ES-I3 (cell line): ENCODE measurements around the gene ARID4B.
A peak's percentile ranks its signal among the peaks of the same experiment; 100 is the strongest.
"Not testable (repeated sequence)": the region's sequence is repeated elsewhere in the genome, so short reads cannot be mapped to it uniquely, and the experiment has no call there.

Source experiments
- H3K36me3 ChIP-seq: 2 replicates; pipeline ENCODE4 v1.6.1; 2013; ENCODE audit warnings: mild to moderate bottlenecking, low read length, control low read depth, moderate library complexity; ENCODE audit not compliant: insufficient read depth
- H3K4me1 ChIP-seq: 2 replicates; pipeline ENCODE4 v1.6.1; 2013; ENCODE audit warnings: mild to moderate bottlenecking, control low read depth, low read length; ENCODE audit not compliant: insufficient read depth
- H3K9ac ChIP-seq: 2 replicates; pipeline ENCODE4 v1.6.1; 2013; ENCODE audit warnings: low read depth, mild to moderate bottlenecking, low read length, moderate library complexity
- H3K9me3 ChIP-seq: 2 replicates; pipeline ENCODE4 v1.6.1; 2013; ENCODE audit warnings: mild to moderate bottlenecking, low read length, moderate library complexity; ENCODE audit not compliant: control insufficient read depth, insufficient read depth

The ARID4B gene

GRCh38 chr1:235327559-235328270 lies at the start of gene ARID4B:
Gene ARID4B, minus strand, starts transcription at chr1:235328179. Its CDS starts 1,260 bp downstream, at chr1:235326919.
- H3K9ac ChIP-seq: peak within 1 kb of the TSS; percentile 78
- H3K4me1 ChIP-seq: peaks cover 19% of the 10 kb centered on the region; the same call in 1 of the 2 replicates
- no peaks in the 10 kb centered on the region for H3K9me3 ChIP-seq
- H3K36me3 ChIP-seq: no peaks in the 10 kb centered on the region

- no peaks in the 10 kb centered on the region for H3K4me1 ChIP-seq
- no peak overlapping the region for H3K9ac ChIP-seq
- H3K9me3 ChIP-seq: no peaks in the 10 kb centered on the region
- H3K36me3 ChIP-seq: no peaks in the 10 kb centered on the region; the same call in 1 of the 2 replicates
These were observed 48.1 kb upstream of the ARID4B start for GRCh38 chr1:235375919-235376605.

GRCh38 chr1:235369802-235370201 lies 41.8 kb upstream of the ARID4B start:
- Histone ChIP-seq H3K9me3 (no peaks in the 10 kb centered on the region), H3K36me3 (no peaks in the 10 kb centered on the region)

GRCh38 chr1:235368428-235368827 lies 40.4 kb upstream of the ARID4B start:
- no peaks in the 10 kb centered on the region for H3K36me3 ChIP-seq
- no peaks in the 10 kb centered on the region for H3K4me1 ChIP-seq
- H3K9me3 ChIP-seq: no peaks in the 10 kb centered on the region
- peak overlapping the region; percentile 89; the same call in 1 of the 2 replicates for H3K9ac ChIP-seq

More at GRCh38 chr1:235369802-235370201, 41.8 kb upstream of the ARID4B start:
- H3K9ac ChIP-seq: no peak overlapping the region
- no peaks in the 10 kb centered on the region for H3K4me1 ChIP-seq

GRCh38 chr1:235367000-235367908 lies 39.3 kb upstream of the ARID4B start, which contains the start of gene TBCE:
Gene TBCE, plus strand, starts transcription at chr1:235367427. Its CDS starts 12,623 bp downstream, at chr1:235380050.
- H3K9me3 ChIP-seq: no peaks in the 10 kb centered on the region
- H3K36me3 ChIP-seq: no peaks in the 10 kb centered on the region
- H3K9ac ChIP-seq: peak within 1 kb of the TSS; percentile 89
- H3K4me1 ChIP-seq: no peaks in the 10 kb centered on the region

GRCh38 chr1:235366286-235366685 lies 38.3 kb upstream of the ARID4B start:
- H3K4me1 ChIP-seq: no peaks in the 10 kb centered on the region
- no peak overlapping the region for H3K9ac ChIP-seq
- no peaks in the 10 kb centered on the region for H3K36me3 ChIP-seq
- no peaks in the 10 kb centered on the region for H3K9me3 ChIP-seq

- H3K9ac ChIP-seq, H3K4me1 ChIP-seq, H3K36me3 ChIP-seq, H3K9me3 ChIP-seq: not testable (repeated sequence)
These were observed 36.2 kb upstream of the ARID4B start for GRCh38 chr1:235364189-235364588.

GRCh38 chr1:235358899-235359298 lies 30.9 kb upstream of the ARID4B start:
- Histone ChIP-seq H3K4me1 (0 out of 2 replicates have a peak, but pooled peaks cover 4% of the 10 kb centered on the region), H3K9me3 (no peaks in the 10 kb centered on the region), H3K9ac (no peak overlapping the region), H3K36me3 (no peaks in the 10 kb centered on the region)

GRCh38 chr1:235357485-235358373 lies 29.8 kb upstream of the ARID4B start:
- no peaks in the 10 kb centered on the region for H3K36me3 ChIP-seq
- no peak overlapping the region for H3K9ac ChIP-seq
- 0 out of 2 replicates have a peak, but pooled peaks cover 4% of the 10 kb centered on the region for H3K4me1 ChIP-seq
- no peaks in the 10 kb centered on the region for H3K9me3 ChIP-seq

GRCh38 chr1:235351898-235352297 lies 23.9 kb upstream of the ARID4B start:
- H3K9me3 ChIP-seq: no peaks in the 10 kb centered on the region
- no peaks in the 10 kb centered on the region for H3K36me3 ChIP-seq
- 0 out of 2 replicates have a peak, but pooled peaks cover 4% of the 10 kb centered on the region for H3K4me1 ChIP-seq
- no peak overlapping the region for H3K9ac ChIP-seq

- Histone ChIP-seq H3K9me3 (no peaks in the 10 kb centered on the region), H3K36me3 (no peaks in the 10 kb centered on the region), H3K9ac (no peak overlapping the region), H3K4me1 (0 out of 2 replicates have a peak, but pooled peaks cover 4% of the 10 kb centered on the region)
These were observed 23.5 kb upstream of the ARID4B start for GRCh38 chr1:235351441-235351840.

GRCh38 chr1:235343726-235344125 lies 15.7 kb upstream of the ARID4B start:
- Histone ChIP-seq H3K9me3 (no peaks in the 10 kb centered on the region), H3K4me1 (no peaks in the 10 kb centered on the region), H3K36me3 (peaks cover 4% of the 10 kb centered on the region; the same call in 1 of the 2 replicates), H3K9ac (no peak overlapping the region)

GRCh38 chr1:235342471-235342870 lies 14.5 kb upstream of the ARID4B start:
- Histone ChIP-seq H3K9me3 (no peaks in the 10 kb centered on the region), H3K4me1 (no peaks in the 10 kb centered on the region), H3K36me3 (peaks cover 4% of the 10 kb centered on the region; the same call in 1 of the 2 replicates), H3K9ac (no peak overlapping the region)
